ENCODE results near the gene PLIN1. TPM values are rescaled to one million over a fixed set of nuclear protein-coding genes. Genes with fewer than 3 reads are reported as not detected.

PLIN1 gene
- total RNA-seq, 2 experiments from 2014 or later = 0.17 to 0.31 TPM

- ChIA-PET POLR2A (no interaction called here), CTCF (interaction anchor here (0.6 to 1.3 kb wide), 4 partner anchors 11 to 691 kb away, joined by 3 read pairs; no protein-coding TSS in a partner anchor)
- H3K4me1 Mint-ChIP-seq (ENCODE audit: low read depth) = no peaks in the 10 kb centered on the region
- no peak overlapping the region for H3K27ac Mint-ChIP-seq
- H3K9me3 Mint-ChIP-seq = no peaks in the 10 kb centered on the region
- no peak overlapping the region for H3K4me3 Mint-ChIP-seq
- H3K27me3 Mint-ChIP-seq = peaks cover 4% of the 10 kb centered on the region
- H3K36me3 Mint-ChIP-seq = no peaks in the 10 kb centered on the region
- DNase-seq = no peak
- intact Hi-C loops (cut with micrococcal nuclease) = no loop called here
Measured at GRCh38 chr15:89646416-89647141, 32.6 kb downstream of the PLIN1 start.

- Mint-ChIP-seq H3K9me3 (no peaks in the 10 kb centered on the region), H3K4me3 (no peak overlapping the region), H3K27me3 (peaks cover 4% of the 10 kb centered on the region), H3K36me3 (no peaks in the 10 kb centered on the region), H3K4me1 (ENCODE audit: low read depth) (no peaks in the 10 kb centered on the region), H3K27ac (no peak overlapping the region)
- DNase-seq = no peak
- ChIA-PET POLR2A (no interaction called here), CTCF (interaction anchor here (1.1 kb wide), 1 partner anchor 28 kb away, joined by 3 read pairs; no protein-coding TSS in a partner anchor)
- intact Hi-C loops (cut with micrococcal nuclease) = no loop called here
Measured at GRCh38 chr15:89645680-89646079, 33.5 kb downstream of the PLIN1 start.

GRCh38 chr15:89642106-89642505 is 37.1 kb downstream of the PLIN1 start:
- CTCF ChIA-PET = no interaction called here
- Mint-ChIP-seq H3K9me3 (no peaks in the 10 kb centered on the region), H3K4me1 (ENCODE audit: low read depth) (no peaks in the 10 kb centered on the region), H3K4me3 (no peak overlapping the region), H3K36me3 (no peaks in the 10 kb centered on the region), H3K27me3 (peaks cover 2% of the 10 kb centered on the region), H3K27ac (no peak overlapping the region)
- POLR2A ChIA-PET = no interaction called here
- DNase-seq = no peak
- intact Hi-C loops (cut with micrococcal nuclease) = no loop called here

- Mint-ChIP-seq H3K27ac (no peak overlapping the region), H3K27me3 (no peaks in the 10 kb centered on the region), H3K36me3 (no peaks in the 10 kb centered on the region), H3K4me1 (ENCODE audit: low read depth) (no peaks in the 10 kb centered on the region), H3K4me3 (no peak overlapping the region), H3K9me3 (no peaks in the 10 kb centered on the region)
- intact Hi-C loops (cut with micrococcal nuclease) = no loop called here
- POLR2A ChIA-PET = no interaction called here
- DNase-seq = no peak
- CTCF ChIA-PET = interaction anchor here (0.5 kb wide), 1 partner anchor 147 kb away, joined by 3 read pairs; no protein-coding TSS in a partner anchor
Measured at GRCh38 chr15:89641053-89641452, 38.1 kb downstream of the PLIN1 start.

GRCh38 chr15:89640245-89640644 is 38.9 kb downstream of the PLIN1 start:
- no peaks in the 10 kb centered on the region for H3K27me3 Mint-ChIP-seq
- intact Hi-C loops (cut with micrococcal nuclease) = no loop called here

GRCh38 chr15:89633585-89633984 is 45.6 kb downstream of the PLIN1 start:
- ChIA-PET CTCF (no interaction called here), POLR2A (no interaction called here)
- Mint-ChIP-seq H3K9me3 (no peaks in the 10 kb centered on the region), H3K4me1 (ENCODE audit: low read depth) (no peaks in the 10 kb centered on the region), H3K27me3 (no peaks in the 10 kb centered on the region), H3K27ac (no peak overlapping the region), H3K4me3 (no peak overlapping the region), H3K36me3 (peaks cover 11% of the 10 kb centered on the region)
- DNase-seq = no peak
- intact Hi-C loops (cut with micrococcal nuclease) = no loop called here

More at GRCh38 chr15:89640245-89640644, 38.9 kb downstream of the PLIN1 start:
- H3K4me1 Mint-ChIP-seq (ENCODE audit: low read depth) = no peaks in the 10 kb centered on the region
- no peak for DNase-seq
- no peaks in the 10 kb centered on the region for H3K36me3 Mint-ChIP-seq
- H3K4me3 Mint-ChIP-seq = no peak overlapping the region
- no peak overlapping the region for H3K27ac Mint-ChIP-seq
- H3K9me3 Mint-ChIP-seq = no peaks in the 10 kb centered on the region
- ChIA-PET POLR2A (no interaction called here), CTCF (no interaction called here)

GRCh38 chr15:89632563-89633430 is 46.4 kb downstream of the PLIN1 start:
- ChIA-PET CTCF (no interaction called here), POLR2A (no interaction called here)
- no peak for DNase-seq
- H3K4me1 Mint-ChIP-seq (ENCODE audit: low read depth) = no peaks in the 10 kb centered on the region
- H3K27me3 Mint-ChIP-seq = no peaks in the 10 kb centered on the region
- intact Hi-C loops (cut with micrococcal nuclease) = no loop called here
- H3K4me3 Mint-ChIP-seq = no peak overlapping the region
- H3K27ac Mint-ChIP-seq = no peak overlapping the region
- H3K9me3 Mint-ChIP-seq = no peaks in the 10 kb centered on the region
- peaks cover 13% of the 10 kb centered on the region for H3K36me3 Mint-ChIP-seq

- Mint-ChIP-seq H3K27me3 (no peaks in the 10 kb centered on the region), H3K4me3 (no peak overlapping the region), H3K27ac (no peak overlapping the region), H3K9me3 (no peaks in the 10 kb centered on the region), H3K36me3 (peaks cover 14% of the 10 kb centered on the region), H3K4me1 (ENCODE audit: low read depth) (no peaks in the 10 kb centered on the region)
- DNase-seq = no peak
- CTCF ChIA-PET = no interaction called here
- intact Hi-C loops (cut with micrococcal nuclease) = no loop called here
- POLR2A ChIA-PET = no interaction called here
Measured at GRCh38 chr15:89631902-89632264, 47.3 kb downstream of the PLIN1 start.

GRCh38 chr15:89630974-89631901 is 47.9 kb downstream of the PLIN1 start:
- no peak overlapping the region for H3K27ac Mint-ChIP-seq
- no peak overlapping the region for H3K4me3 Mint-ChIP-seq
- H3K36me3 Mint-ChIP-seq = peaks cover 19% of the 10 kb centered on the region
- no peaks in the 10 kb centered on the region for H3K4me1 Mint-ChIP-seq (ENCODE audit: low read depth)
- CTCF ChIA-PET = no interaction called here
- no peaks in the 10 kb centered on the region for H3K9me3 Mint-ChIP-seq
- POLR2A ChIA-PET = no interaction called here
- intact Hi-C loops (cut with micrococcal nuclease) = no loop called here
- no peak for DNase-seq
- no peaks in the 10 kb centered on the region for H3K27me3 Mint-ChIP-seq

GRCh38 chr15:89630260-89630659 is 48.9 kb downstream of the PLIN1 start:
- intact Hi-C loops (cut with micrococcal nuclease) = no loop called here
- Mint-ChIP-seq H3K36me3 (peaks cover 28% of the 10 kb centered on the region), H3K9me3 (no peaks in the 10 kb centered on the region), H3K27ac (no peak overlapping the region), H3K4me1 (ENCODE audit: low read depth) (no peaks in the 10 kb centered on the region), H3K27me3 (no peaks in the 10 kb centered on the region), H3K4me3 (no peak overlapping the region)
- ChIA-PET CTCF (no interaction called here), POLR2A (no interaction called here)
- DNase-seq = no peak

- H3K36me3 Mint-ChIP-seq = peaks cover 28% of the 10 kb centered on the region
- CTCF ChIA-PET = no interaction called here
- H3K4me3 Mint-ChIP-seq = no peak overlapping the region
- intact Hi-C loops (cut with micrococcal nuclease) = no loop called here
- DNase-seq = no peak
- POLR2A ChIA-PET = no interaction called here
- no peak overlapping the region for H3K27ac Mint-ChIP-seq
- no peaks in the 10 kb centered on the region for H3K27me3 Mint-ChIP-seq
- H3K9me3 Mint-ChIP-seq = no peaks in the 10 kb centered on the region
- H3K4me1 Mint-ChIP-seq (ENCODE audit: low read depth) = no peaks in the 10 kb centered on the region
Measured at GRCh38 chr15:89629829-89630228, 49.3 kb downstream of the PLIN1 start.

Data from activated CD4-positive, alpha-beta memory T cell treated with anti-CD3 and anti-CD28 coated beads for 36 hours (primary cell).